Keratinocyte (primary cell): ENCODE data around the gene GRM7. TPM values are rescaled to one million over a fixed set of nuclear protein-coding genes. Genes with fewer than 3 reads are reported as not detected.

Experiments used
- DNase-seq: peaks from one replicate; pipeline ENCODE4 v3.0.0-alpha.2; 2011; ENCODE audit warnings: low read depth, missing footprints, low spot score
- FAIRE-seq: peaks from 2 replicates; lab custom pipeline; 2011; peaks lifted over from hg19 to GRCh38; lab: Jason Lieb, UNC
- H2AFZ ChIP-seq: 2 replicates; pipeline ENCODE4 v1.6.0; 2012; ENCODE audit warnings: low read length, control low read depth, inconsistent platforms; ENCODE audit not compliant: control insufficient read depth
- H3K27ac ChIP-seq: 2 replicates; pipeline ENCODE4 v1.5.1; 2011; ENCODE audit warnings: low read length; ENCODE audit not compliant: control insufficient read depth, insufficient read depth
- H3K27me3 ChIP-seq: 3 replicates; pipeline ENCODE4 v1.6.0; 2011; ENCODE audit warnings: low read length; ENCODE audit not compliant: control insufficient read depth, insufficient read depth; ENCODE audit errors: extremely low read depth
- H3K36me3 ChIP-seq, 2 experiments: 2 replicates in 1 of 2; 3 replicates in 1 of 2; pipeline ENCODE4 v1.5.1; 2011; ENCODE audit warnings: low read length in 2 of 2, mild to moderate bottlenecking in 1 of 2; ENCODE audit not compliant: control insufficient read depth in 2 of 2, insufficient read depth in 2 of 2; ENCODE audit errors: extremely low read depth in 1 of 2
- H3K4me1 ChIP-seq: 3 replicates; pipeline ENCODE4 v1.5.1; 2011; ENCODE audit warnings: low read length; ENCODE audit not compliant: control insufficient read depth, insufficient read depth; ENCODE audit errors: extremely low read depth
- H3K4me2 ChIP-seq: 3 replicates; pipeline ENCODE4 v1.6.0; 2011; ENCODE audit warnings: low read depth, low read length; ENCODE audit not compliant: control insufficient read depth, insufficient read depth; ENCODE audit errors: extremely low read depth
- H3K4me3 ChIP-seq, 3 experiments: fragments of 200-600 bp in 1 of 3; sonication (generic) in 1 of 3; 2 replicates in 2 of 3; 3 replicates in 1 of 3; pipeline ENCODE4 v1.5.1; 2011 to 2016; ENCODE audit warnings: low read length in 3 of 3, mild to moderate bottlenecking in 3 of 3, control low read depth in 2 of 3, inconsistent platforms in 1 of 3, low read depth in 1 of 3, mixed read lengths in 1 of 3, mixed run types in 1 of 3, moderate library complexity in 1 of 3; ENCODE audit not compliant: control insufficient read depth in 2 of 3, insufficient read depth in 2 of 3; ENCODE audit errors: extremely low read depth in 1 of 3
- H3K79me2 ChIP-seq: 2 replicates; pipeline ENCODE4 v1.6.0; 2012; ENCODE audit warnings: low read length; ENCODE audit not compliant: control insufficient read depth, insufficient read depth
- H3K9ac ChIP-seq: 3 replicates; pipeline ENCODE4 v1.6.0; 2011; ENCODE audit warnings: low read length; ENCODE audit not compliant: control insufficient read depth, insufficient read depth; ENCODE audit errors: extremely low read depth
- H3K9me1 ChIP-seq: 3 replicates; pipeline ENCODE4 v1.6.0; 2011; ENCODE audit warnings: low read length; ENCODE audit not compliant: control insufficient read depth, insufficient read depth; ENCODE audit errors: extremely low read depth
- H3K9me3 ChIP-seq: 2 replicates; pipeline ENCODE4 v1.5.1; 2012; ENCODE audit warnings: low read depth, low read length; ENCODE audit not compliant: control insufficient read depth
- H4K20me1 ChIP-seq: 3 replicates; pipeline ENCODE4 v1.6.0; 2011; ENCODE audit warnings: low read length; ENCODE audit not compliant: control insufficient read depth, insufficient read depth; ENCODE audit errors: extremely low read depth
- EZH2 ChIP-seq: IDR thresholded peaks from one replicate; pipeline ENCODE4 v1.6.1; 2012; ENCODE audit warnings: inconsistent platforms, mild to moderate bottlenecking, low read length, moderate library complexity
- dilution Hi-C: fragments of 300-500 bp; cut with MboI; formaldehyde crosslinking; loops from one replicate; pipeline ENCODE4 v1.7.0; 2020; ENCODE audit warnings: low sequenced_read_pairs; ENCODE audit not compliant: extremely low pct_ligation_motif_present
- polyA minus RNA-seq, 3 experiments: library from RNA; depleted of rRNA, polyadenylated mRNA; stranded (reverse); fragments of >200 nt; gene quantifications; 1 replicate in 1 of 3; 2 replicates in 1 of 3; 3 replicates in 1 of 3; pipeline ENCODE4 v1.2.3, GENCODE V29; 2011
- polyA plus RNA-seq, 5 experiments: library from polyadenylated mRNA; depleted of rRNA in 3 of 5; stranded (reverse) in 3 of 5; stranded (forward) in 1 of 5; unstranded in 1 of 5; fragments of >200 nt; gene quantifications; 1 replicate in 1 of 5; 2 replicates in 3 of 5; 3 replicates in 1 of 5; pipeline versions ENCODE4 v1.2.1 to v1.2.3, GENCODE V29; 2011 to 2012; ENCODE audit warnings: missing spikeins in 2 of 5, low read depth in 1 of 5, low replicate concordance in 1 of 5
- TF ChIP-seq, protein P1 (sequence below), 3 experiments: IDR thresholded peaks in 1 of 3; conservative IDR thresholded peaks in 1 of 3; optimal IDR thresholded peaks in 1 of 3; 2 replicates in 2 of 3; 3 replicates in 1 of 3; pipeline versions ENCODE3 to v1.5.1; 2011; ENCODE audit warnings: low read length in 3 of 3, mild to moderate bottlenecking in 3 of 3, moderate library complexity in 2 of 3, control low read depth in 1 of 3, inconsistent platforms in 1 of 3; ENCODE audit not compliant: insufficient read depth in 2 of 3; ENCODE audit errors: extremely low read depth in 1 of 3

The GRM7 gene
- polyA plus RNA-seq (not detected in 3 replicates), polyA minus RNA-seq (0.20 TPM in 1 of 3 replicates, not detected in the others)
- not detected for polyA plus RNA-seq (2011; ENCODE audit: low read depth)
- polyA plus RNA-seq (2011; cell fraction: cytosol; rRNA removed) = not detected in 2 replicates
- polyA plus RNA-seq (2011; cell fraction: nucleus; rRNA removed) = not detected in 2 replicates
- polyA plus RNA-seq (2012; ENCODE audit: low replicate concordance) = not detected in 2 replicates
- not detected for polyA minus RNA-seq (2011; cell fraction: cytosol; rRNA and poly(A)+ RNA removed)
- polyA minus RNA-seq (2011; cell fraction: nucleus; rRNA and poly(A)+ RNA removed) = not detected in 2 replicates

- FAIRE-seq = no peak
- Histone ChIP-seq H4K20me1 (no peaks in the 10 kb centered on the region), H3K4me2 (no peak within 1 kb of the TSS), H2AFZ (no peak within 1 kb of the TSS), H3K9me3 (no peaks in the 10 kb centered on the region), H3K9ac (no peak within 1 kb of the TSS), H3K36me3 (no peaks in the 10 kb centered on the region), H3K27me3 (peaks cover 39% of the 10 kb centered on the region), H3K4me3 (no peak within 1 kb of the TSS), H3K79me2 (no peaks in the 10 kb centered on the region), H3K4me1 (no peaks in the 10 kb centered on the region), H3K9me1 (no peaks in the 10 kb centered on the region), H3K27ac (no peak within 1 kb of the TSS)
- no peak for DNase-seq
- dilution Hi-C loops = no loop called here
- no peak for TF ChIP-seq EZH2
- TF ChIP-seq, protein P1, sequence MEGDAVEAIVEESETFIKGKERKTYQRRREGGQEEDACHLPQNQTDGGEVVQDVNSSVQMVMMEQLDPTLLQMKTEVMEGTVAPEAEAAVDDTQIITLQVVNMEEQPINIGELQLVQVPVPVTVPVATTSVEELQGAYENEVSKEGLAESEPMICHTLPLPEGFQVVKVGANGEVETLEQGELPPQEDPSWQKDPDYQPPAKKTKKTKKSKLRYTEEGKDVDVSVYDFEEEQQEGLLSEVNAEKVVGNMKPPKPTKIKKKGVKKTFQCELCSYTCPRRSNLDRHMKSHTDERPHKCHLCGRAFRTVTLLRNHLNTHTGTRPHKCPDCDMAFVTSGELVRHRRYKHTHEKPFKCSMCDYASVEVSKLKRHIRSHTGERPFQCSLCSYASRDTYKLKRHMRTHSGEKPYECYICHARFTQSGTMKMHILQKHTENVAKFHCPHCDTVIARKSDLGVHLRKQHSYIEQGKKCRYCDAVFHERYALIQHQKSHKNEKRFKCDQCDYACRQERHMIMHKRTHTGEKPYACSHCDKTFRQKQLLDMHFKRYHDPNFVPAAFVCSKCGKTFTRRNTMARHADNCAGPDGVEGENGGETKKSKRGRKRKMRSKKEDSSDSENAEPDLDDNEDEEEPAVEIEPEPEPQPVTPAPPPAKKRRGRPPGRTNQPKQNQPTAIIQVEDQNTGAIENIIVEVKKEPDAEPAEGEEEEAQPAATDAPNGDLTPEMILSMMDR (optimal IDR thresholded peaks at IDR 0.05 in 1 of 3, IDR thresholded peaks at IDR 0.05 in 1 of 3, conservative IDR thresholded peaks at IDR 0.05 in 1 of 3; ENCODE audit: extremely low read depth in 1 of 3, insufficient read depth in 2 of 3, low read length in 3 of 3) = no peak
Measured at GRCh38 chr3:6860954-6861624, at the start of gene GRM7. Gene GRM7 (plus strand): TSS chr3:6861115.

GRCh38 chr3:6821411-6821810, 39.5 kb upstream of the GRM7 start:
- H3K9me1 ChIP-seq = no peaks in the 10 kb centered on the region
- no peaks in the 10 kb centered on the region for H4K20me1 ChIP-seq
- TF ChIP-seq EZH2 = no peak
- TF ChIP-seq, protein P1 (optimal IDR thresholded peaks at IDR 0.05 in 1 of 3, IDR thresholded peaks at IDR 0.05 in 1 of 3, conservative IDR thresholded peaks at IDR 0.05 in 1 of 3; ENCODE audit: extremely low read depth in 1 of 3, insufficient read depth in 2 of 3, low read length in 3 of 3) = no peak
- H2AFZ ChIP-seq = no peak overlapping the region
- no peaks in the 10 kb centered on the region for H3K36me3 ChIP-seq
- H3K27ac ChIP-seq = no peak overlapping the region
- no peaks in the 10 kb centered on the region for H3K4me1 ChIP-seq
- no peaks in the 10 kb centered on the region for H3K27me3 ChIP-seq
- no peak for FAIRE-seq
- H3K9ac ChIP-seq = no peak overlapping the region
- dilution Hi-C loops = no loop called here
- no peaks in the 10 kb centered on the region for H3K9me3 ChIP-seq
- no peak for DNase-seq
- H3K4me2 ChIP-seq = no peak overlapping the region
- H3K4me3 ChIP-seq = no peak overlapping the region
- no peaks in the 10 kb centered on the region for H3K79me2 ChIP-seq
